ENCODE measurements around the gene RAVER2.
"Not testable (repeated sequence)": the region's sequence is repeated elsewhere in the genome, so short reads cannot be mapped to it uniquely, and the experiment has no call there.

The RAVER2 gene, protein sequence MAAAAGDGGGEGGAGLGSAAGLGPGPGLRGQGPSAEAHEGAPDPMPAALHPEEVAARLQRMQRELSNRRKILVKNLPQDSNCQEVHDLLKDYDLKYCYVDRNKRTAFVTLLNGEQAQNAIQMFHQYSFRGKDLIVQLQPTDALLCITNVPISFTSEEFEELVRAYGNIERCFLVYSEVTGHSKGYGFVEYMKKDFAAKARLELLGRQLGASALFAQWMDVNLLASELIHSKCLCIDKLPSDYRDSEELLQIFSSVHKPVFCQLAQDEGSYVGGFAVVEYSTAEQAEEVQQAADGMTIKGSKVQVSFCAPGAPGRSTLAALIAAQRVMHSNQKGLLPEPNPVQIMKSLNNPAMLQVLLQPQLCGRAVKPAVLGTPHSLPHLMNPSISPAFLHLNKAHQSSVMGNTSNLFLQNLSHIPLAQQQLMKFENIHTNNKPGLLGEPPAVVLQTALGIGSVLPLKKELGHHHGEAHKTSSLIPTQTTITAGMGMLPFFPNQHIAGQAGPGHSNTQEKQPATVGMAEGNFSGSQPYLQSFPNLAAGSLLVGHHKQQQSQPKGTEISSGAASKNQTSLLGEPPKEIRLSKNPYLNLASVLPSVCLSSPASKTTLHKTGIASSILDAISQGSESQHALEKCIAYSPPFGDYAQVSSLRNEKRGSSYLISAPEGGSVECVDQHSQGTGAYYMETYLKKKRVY

DNA sequence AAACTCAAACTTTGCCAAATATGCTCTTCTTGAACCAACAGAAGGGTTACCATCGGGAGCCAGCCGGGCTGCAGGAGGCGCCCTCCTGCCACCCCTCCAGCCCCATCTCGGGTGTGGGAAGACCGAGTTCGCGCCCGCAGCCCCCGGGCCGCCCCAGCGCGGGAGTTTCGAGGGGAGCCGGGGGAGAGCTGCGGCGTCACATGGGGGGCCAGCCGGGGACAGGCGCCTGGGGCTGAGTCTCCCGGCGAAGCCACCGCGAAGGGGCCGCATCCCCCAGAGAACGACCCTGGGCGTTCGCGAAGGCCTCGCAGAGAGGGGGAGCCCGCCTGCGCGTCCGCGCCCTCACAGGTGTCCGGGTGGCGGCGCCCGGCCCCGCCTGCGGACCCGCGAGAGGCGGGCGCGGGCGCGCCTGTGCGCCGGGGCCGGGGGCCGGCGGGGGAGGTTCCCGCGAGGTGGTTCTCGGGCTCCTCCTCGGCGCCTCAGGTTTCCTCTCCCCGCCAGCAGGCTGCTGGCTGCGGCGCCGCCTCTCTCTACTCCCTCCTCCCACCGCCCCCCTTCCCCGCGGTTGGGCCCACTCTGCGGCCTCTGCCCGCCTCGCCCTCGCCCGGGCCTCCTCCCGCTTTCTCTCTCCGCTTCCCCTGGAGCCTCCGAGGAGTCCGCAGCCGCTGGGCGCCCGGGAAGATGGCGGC lies at the start of gene RAVER2:
Gene RAVER2 (plus strand): TSS at position 584 of the 689 bp plus-strand sequence. CDS start 98 bp downstream, at position 682.
- in situ Hi-C loops (cut with MboI; ENCODE audit: low sequenced_read_pairs) = no loop called here

DNA sequence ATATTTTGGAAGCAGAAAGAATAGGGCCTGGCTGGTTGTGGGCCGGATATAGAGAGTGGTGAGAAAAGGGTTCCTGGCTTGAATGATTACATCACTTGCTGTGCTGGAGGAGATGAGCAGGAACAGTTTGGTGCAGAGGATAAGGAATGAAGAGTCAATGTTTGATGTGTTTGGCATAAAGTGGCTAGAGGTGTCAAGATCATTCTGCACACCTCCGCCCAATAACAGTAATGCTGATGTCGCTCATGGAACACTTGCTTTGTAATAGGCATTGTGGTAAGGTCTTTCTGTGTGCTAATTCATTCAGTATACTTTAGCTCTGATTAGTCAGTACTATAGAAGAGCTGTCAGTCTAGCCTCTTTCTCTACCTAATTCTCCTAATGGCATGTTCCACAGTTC lies 48.0 kb upstream of the RAVER2 start:
- in situ Hi-C loops (cut with MboI; ENCODE audit: low sequenced_read_pairs) = no loop called here

DNA sequence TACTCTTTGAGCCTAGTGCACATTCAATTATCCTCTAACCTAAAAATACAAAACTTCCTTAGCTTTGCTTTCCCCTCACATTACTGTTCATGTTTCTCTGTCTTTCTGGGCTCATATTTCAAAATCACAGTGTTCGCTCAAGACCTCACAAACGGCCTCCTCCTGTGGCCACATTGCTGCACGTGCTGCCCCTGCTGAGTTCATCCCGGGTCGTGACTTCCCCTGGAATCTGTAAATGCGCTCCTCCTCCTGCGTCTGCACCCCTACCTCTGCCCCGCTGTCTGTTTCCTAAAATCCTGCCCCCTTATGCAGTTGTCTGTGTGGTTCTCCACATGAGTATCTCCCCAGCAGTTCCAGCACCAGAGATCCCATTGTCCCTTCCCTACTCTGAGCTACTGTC lies 45.5 kb upstream of the RAVER2 start:
- in situ Hi-C loops (cut with MboI; ENCODE audit: low sequenced_read_pairs) = no loop called here

DNA sequence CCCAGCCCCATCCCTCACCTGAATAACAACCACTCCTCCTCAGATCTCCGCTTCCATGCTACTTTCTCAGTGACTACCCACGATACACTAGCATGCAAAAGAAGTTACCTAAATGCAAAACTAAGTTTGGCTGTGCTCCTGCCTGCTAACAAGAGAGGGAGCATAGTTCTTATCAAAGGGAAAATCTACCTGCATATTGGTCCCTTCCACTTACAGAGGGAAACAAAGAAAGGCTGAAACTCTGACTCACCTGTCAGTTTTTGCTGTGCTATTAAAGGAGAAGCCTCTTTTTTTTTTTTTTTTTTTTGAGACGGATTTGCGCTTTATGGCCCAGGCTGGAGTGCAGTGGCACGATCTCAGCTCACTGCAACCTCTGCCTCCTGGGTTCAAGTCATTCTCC lies 43.8 kb upstream of the RAVER2 start:
- in situ Hi-C loops (cut with MboI; ENCODE audit: low sequenced_read_pairs) = no loop called here

DNA sequence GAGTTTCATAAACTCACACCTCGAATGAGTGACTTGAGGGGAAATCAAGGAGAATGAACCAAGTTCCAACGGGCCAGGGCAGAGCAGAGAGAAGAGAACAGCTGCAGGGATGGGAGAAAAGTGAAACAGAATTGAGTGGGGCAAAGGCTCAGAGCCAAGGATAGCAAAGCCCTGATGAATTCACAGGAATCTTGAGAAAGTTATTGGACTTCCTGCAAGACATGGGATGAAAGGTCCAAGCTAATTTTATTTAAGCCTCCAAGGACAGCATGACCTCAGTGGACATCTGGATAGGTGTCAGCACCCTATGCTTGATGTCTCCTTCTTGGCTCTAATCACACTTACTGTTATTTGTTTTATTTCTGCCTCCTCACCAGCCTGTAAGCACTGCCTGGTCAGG lies 43.0 kb upstream of the RAVER2 start:
- in situ Hi-C loops (cut with MboI; ENCODE audit: low sequenced_read_pairs) = no loop called here

DNA sequence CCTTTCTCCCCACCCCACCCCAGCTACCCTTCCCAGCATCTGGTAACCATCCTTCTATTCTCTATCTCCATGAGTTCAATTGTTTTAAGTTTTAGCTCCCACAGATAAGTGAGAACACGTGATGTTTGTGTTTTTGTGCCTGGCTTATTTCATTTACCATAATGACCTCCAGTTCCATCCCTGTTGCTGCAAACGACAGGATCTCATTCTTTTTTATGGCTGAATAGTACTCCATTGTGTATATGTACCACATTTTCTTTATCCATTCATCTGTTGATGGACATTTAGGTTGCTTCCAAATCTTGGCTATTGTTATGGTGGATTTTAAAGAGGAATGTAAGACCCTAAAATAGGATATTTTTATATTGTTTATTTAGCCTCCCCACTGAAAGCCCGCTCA lies 42.2 kb upstream of the RAVER2 start:
- in situ Hi-C loops (cut with MboI; ENCODE audit: low sequenced_read_pairs) = not testable (repeated sequence)

DNA sequence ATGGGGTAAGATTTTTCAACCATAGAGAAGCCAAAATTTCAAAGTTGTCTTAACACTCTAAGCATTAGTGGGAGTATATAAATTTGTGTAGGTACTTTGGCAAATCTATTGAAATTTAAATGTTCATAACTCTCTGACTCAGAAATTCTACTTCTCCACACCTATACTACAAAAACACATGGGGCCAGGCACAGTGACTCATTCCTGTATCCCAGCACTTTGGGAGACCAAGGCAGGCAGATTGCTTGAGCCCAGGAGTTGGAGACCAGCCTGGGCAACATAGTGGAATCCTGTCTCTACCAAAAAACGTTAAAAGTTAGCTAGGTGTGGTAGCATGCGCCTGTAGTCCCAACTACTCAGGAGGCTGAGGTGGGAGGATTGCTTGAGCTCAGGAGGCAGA lies 41.3 kb upstream of the RAVER2 start:
- in situ Hi-C loops (cut with MboI; ENCODE audit: low sequenced_read_pairs) = no loop called here

DNA sequence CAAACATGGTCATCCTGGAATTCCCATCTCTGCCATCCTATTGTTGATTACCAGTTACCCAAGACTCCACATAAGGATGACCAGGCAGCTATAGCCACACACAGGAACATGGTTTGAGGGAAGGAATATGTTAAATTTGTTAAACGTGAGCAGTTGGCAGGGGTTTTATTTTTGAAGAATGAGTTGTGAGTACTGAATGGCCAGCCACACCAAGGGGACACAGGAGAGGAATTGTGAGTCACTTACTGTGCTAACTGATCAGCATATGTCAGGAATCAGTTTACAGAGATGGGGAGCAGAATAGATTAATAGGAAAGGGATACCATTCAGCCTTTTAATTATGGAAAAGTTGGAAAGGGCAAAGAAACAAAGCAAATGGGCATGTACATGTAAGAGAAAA lies 39.3 kb upstream of the RAVER2 start:
- in situ Hi-C loops (cut with MboI; ENCODE audit: low sequenced_read_pairs) = no loop called here

DNA sequence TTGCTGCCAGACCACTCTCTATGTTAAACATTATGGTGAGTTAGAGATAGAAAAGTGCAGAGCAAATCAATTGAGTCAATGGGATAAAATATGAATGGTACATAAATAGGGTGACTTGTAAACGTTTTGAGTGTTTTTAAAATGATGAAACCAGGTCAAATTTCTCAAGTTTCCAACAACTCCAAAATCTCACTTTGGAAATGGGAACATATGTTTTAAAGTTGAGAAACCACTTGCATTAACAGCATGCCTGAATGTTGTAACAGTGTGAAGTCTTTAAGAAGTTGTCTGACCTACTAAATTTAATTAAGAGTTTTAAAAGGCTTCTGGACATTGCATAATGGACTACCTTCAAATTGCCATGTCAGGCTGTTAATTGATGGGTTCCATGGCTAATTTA lies 33.6 kb upstream of the RAVER2 start:
- in situ Hi-C loops (cut with MboI; ENCODE audit: low sequenced_read_pairs) = no loop called here

DNA sequence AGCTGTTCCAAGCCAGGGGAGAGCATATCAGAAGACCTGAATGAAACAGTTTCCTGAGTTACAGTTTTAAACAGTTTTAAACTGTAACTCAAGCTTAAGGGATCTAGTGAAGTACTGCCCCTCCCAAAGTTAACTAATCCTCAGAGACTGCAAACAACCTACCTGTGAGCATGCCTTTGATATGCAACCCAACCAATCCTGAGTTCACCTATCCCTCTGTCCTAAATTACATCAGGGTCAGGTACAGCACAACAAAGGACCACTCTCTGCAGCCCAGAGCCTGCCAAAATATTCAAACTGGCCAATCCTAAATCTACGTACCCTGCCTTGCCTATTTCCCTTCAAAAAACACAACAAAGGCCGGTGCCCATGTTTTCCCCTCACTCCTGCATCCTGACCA lies 32.8 kb upstream of the RAVER2 start:
- in situ Hi-C loops (cut with MboI; ENCODE audit: low sequenced_read_pairs) = no loop called here

DNA sequence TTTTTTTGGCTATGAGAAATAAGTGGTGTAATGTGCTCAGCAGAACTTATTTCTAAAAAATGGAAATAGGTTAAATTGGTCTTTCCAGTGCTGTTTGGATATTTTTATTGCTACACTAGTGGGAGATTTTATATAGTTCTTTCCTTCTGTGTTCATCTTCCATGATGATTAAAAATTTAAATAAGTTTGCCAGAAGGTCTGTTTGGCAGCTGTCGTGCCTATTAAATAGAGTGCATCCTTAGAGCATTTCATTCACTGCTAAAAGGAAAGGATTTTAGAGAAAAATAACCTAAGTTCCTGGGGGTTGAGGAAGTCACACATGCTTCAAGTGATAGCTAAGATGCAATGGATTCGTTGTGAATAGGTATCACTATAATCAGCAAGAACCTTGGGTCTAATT lies 29.7 kb upstream of the RAVER2 start:
- in situ Hi-C loops (cut with MboI; ENCODE audit: low sequenced_read_pairs) = no loop called here

DNA sequence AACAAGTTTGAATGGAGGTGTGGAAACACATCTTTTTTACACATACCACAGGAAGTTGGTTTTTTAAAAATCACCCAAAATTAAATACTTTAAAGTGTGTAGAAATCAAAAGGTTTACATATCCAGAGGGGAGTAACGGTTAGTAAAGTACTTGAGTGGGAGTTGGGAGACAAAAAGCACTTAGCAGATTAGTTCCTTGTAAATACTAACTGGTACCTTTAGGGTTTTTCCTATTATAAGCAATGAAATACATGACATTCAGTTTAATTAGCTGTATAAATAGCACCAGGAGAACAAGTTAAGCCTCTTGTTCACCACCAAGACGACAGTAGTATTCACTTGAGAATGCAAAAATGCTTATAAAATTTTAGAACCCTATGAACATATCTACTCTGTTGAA lies 23.7 kb upstream of the RAVER2 start:
- in situ Hi-C loops (cut with MboI; ENCODE audit: low sequenced_read_pairs) = no loop called here

DNA sequence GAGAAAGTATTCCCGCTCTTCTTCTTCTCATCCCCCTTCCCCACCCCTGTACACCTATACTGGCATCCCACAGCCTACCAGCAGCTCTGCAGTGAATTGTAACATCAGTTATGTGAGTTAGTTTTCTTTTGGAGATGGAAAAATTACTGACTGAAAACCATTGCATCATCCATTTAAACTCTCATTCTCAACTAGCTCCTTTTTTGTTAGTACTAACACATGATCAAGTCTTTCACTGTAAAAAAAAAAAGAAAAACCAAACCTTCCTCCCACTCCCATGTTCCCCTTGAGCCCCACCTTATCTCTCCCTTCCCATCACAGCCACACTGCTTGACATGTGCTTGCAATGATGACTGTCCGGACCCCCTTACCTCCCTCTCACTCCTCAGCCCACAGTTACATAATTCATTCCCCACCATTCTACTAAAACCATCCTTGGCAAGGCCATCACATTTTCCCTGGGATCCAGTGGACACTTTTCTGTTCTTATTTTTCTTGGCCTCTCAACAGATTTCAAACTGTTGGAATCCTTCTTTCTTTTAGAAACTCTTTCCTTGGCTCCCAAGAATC lies 23.2 kb upstream of the RAVER2 start:
- in situ Hi-C loops (cut with MboI; ENCODE audit: low sequenced_read_pairs) = no loop called here

DNA sequence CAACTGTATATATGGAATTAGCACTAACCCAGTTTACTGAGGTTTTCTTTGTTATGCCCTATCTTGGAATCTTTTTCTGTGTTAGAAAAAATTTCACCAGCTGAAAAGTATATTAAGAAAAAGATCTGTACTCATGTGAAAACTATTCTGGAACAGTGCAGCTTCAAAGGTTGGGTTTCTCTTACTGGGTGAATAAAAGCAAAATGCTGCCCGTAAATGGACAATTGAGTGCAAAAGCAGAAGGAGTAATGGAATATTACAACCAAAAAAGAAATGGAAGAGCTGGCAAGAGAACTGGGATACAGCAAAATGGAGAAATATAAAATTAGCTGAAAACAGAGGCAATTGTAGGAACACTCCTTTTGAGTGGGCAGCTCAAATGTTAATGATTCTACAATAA lies 17.0 kb upstream of the RAVER2 start:
- in situ Hi-C loops (cut with MboI; ENCODE audit: low sequenced_read_pairs) = no loop called here

DNA sequence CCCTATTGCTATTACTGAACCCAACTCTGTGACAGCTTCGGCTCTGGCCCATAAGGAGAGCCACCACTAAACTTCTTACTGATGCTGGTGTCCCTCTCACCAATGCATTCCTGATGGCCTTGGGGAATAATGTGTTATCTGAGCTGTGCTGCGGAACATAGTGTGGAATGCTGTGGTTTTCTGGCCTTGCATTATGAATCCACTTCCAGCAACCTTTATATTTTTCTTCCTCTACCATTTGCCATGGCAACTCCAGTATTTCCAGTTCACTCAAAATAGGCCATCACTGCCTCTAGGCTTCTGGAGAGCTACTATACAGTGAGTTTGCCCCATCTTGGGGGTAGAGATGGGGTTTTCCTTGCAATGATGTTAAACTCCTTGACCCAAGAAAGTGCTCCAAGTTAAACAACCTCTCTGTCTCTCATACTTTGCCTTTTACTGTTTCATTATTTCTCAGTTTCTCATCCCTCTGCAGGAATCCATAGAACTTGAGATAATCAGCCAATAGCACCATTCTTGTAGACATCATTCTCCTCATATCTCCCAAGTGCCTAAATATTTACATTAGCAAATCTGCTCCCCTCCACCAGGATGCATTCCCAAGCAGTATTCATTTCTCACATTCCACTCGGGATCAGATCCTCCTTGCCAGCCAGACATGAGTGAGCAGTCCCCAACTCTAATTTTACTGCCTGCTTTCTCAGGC lies 11.1 kb upstream of the RAVER2 start:
- in situ Hi-C loops (cut with MboI; ENCODE audit: low sequenced_read_pairs) = no loop called here

DNA sequence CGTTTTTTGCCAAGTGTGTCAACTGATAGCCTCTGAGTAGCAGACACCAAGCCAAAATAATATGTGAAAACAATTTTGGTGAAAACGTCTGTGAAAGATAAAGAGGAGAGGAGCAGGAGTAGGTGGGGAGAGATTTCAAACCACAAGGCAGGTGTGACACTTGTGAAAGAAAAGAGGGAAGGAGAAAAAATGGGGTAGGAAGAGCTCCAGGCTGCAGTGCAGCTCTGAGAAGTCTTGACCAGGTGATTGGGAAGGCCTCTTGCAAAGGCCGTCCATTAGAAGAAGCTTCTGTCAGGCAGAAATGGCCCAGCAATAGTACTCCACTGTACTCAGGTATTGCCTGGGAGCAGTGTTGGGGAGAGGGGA lies 10.6 kb upstream of the RAVER2 start:
- in situ Hi-C loops (cut with MboI; ENCODE audit: low sequenced_read_pairs) = no loop called here

DNA sequence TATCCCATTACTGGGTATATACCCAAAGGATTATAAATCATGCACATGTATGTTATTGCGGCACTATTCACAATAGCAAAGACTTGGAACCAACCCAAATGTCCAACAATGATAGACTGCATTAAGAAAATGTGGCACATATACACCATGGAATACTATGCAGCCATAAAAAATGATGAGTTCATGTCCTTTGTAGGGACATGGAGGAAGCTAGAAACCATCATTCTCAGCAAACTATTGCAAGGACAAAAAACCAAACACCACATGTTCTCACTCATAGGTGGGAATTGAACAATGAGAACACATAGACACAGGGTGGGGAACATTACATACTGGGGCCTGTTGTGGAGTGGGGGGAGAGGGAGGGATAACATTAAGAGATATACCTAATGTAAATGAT lies 4.2 kb upstream of the RAVER2 start:
- in situ Hi-C loops (cut with MboI; ENCODE audit: low sequenced_read_pairs) = not testable (repeated sequence)

DNA sequence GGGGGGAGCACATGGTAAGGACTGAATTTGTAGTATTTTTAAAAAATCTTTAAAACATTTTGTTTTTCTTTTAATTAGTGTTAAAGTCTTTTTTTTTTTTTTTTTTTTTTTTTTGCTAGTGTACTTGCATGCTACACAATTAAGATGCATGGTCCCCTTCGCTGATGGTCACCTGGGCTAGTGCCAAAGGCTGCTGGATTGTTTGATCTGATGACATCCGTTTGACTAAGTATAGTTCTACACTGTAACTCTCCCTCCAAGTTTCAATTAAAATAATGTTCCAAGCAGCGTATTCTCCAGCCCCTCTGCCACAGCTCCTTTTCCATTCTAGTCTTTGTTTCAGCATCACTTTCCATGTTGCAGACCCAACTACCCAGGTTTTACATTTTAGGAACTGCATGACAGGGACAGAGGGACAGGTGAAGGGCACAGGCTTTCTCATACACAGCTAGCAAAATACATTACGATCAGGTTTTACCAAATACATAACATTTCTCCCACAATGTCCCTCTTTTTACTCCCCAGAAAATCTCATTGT lies 852 bp upstream of the RAVER2 start:
- in situ Hi-C loops (cut with MboI; ENCODE audit: low sequenced_read_pairs) = no loop called here

DNA sequence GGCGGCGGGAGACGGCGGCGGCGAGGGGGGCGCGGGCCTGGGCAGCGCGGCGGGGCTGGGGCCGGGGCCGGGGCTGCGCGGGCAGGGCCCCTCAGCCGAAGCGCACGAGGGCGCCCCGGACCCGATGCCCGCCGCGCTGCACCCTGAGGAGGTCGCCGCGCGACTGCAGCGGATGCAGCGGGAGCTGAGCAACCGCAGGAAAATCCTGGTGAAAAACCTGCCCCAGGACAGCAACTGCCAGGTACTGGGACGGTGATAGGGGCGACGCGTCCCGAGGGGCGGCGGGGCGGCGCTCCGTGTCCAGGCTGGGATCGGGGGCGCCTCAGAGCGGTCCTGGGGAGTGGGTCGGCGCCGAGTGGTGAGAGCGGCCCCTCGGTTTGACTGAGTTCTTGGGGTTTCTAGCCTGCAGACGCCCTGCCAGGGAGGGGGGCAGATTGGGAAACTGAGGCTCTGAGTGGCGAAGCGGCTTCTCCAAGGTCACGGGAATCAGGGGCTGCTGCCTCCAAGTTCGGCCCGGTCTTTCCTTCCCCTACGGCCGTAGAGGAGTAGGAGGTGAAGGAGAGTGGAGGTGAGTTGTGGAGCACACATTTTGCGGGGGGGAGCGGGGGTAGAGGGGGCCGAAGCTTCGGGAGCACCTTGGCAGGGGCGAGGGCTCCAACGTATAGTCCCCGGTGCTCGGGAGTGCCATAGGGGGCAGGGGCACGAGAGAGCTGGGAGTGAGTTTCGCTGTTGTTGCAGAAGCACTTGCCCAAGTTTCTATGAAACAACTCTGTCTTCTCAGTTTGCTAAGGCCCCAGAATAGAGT lies 508 bp downstream of the RAVER2 start:
- in situ Hi-C loops (cut with MboI; ENCODE audit: low sequenced_read_pairs) = no loop called here
